H1 (cell line): ENCODE results near the gene TRAK1. TPM values are rescaled to one million over a fixed set of nuclear protein-coding genes. Genes with fewer than 3 reads are reported as not detected.
A peak's percentile ranks its signal among the peaks of the same experiment; 100 is the strongest.

Experiments
- CTCF ChIA-PET: fragments of 300-600 bp; sonication (Branson Sonifier 250); formaldehyde crosslinking; loops from one replicate; lab custom pipeline; 2021; ENCODE audit not compliant: partially characterized antibody; lab: Charles Lee
- POLR2A ChIA-PET: fragments of 300-600 bp; sonication (Branson Sonifier 250); formaldehyde crosslinking; loops from one replicate; lab custom pipeline; 2021; ENCODE audit warnings: inconsistent platforms; ENCODE audit not compliant: partially characterized antibody; lab: Charles Lee
- DNase-seq, 2 experiments: peaks; one replicate each; pipeline versions ENCODE4 v3.0.0 to v3.0.0-alpha.2; 2010 to 2022; ENCODE audit warnings: low spot score in 2 of 2, low read depth in 1 of 2, mixed read lengths in 1 of 2
- FAIRE-seq: peaks from 2 replicates; lab custom pipeline; 2011; peaks lifted over from hg19 to GRCh38; lab: Jason Lieb, UNC
- H2AFZ ChIP-seq: 2 replicates; pipeline ENCODE4 v1.8.1; 2012; ENCODE audit warnings: low read length, inconsistent platforms
- H2AK5ac ChIP-seq: 2 replicates; pipeline ENCODE4 v1.6.1; 2013; ENCODE audit warnings: low read depth, low read length
- H2BK120ac ChIP-seq: replicated peaks from 2 replicates; pipeline ENCODE3; 2013; ENCODE audit warnings: low read depth, low read length, inconsistent platforms
- H2BK12ac ChIP-seq: 2 replicates; pipeline ENCODE4 v1.6.1; 2013; ENCODE audit warnings: low read depth, low read length
- H2BK15ac ChIP-seq: 2 replicates; pipeline ENCODE4 v1.6.1; 2013; ENCODE audit warnings: low read length
- H2BK20ac ChIP-seq: 2 replicates; pipeline ENCODE4 v1.6.1; 2013; ENCODE audit warnings: low read length
- H2BK5ac ChIP-seq: 2 replicates; pipeline ENCODE4 v1.6.1; 2013; ENCODE audit warnings: low read depth, low read length
- H3K14ac ChIP-seq: 2 replicates; pipeline ENCODE4 v1.6.1; 2013; ENCODE audit warnings: inconsistent platforms; ENCODE audit not compliant: insufficient read length
- H3K18ac ChIP-seq: 2 replicates; pipeline ENCODE4 v1.6.1; 2013; ENCODE audit warnings: low read length; ENCODE audit errors: extremely low read depth
- H3K23ac ChIP-seq: 2 replicates; pipeline ENCODE4 v1.6.1; 2013; ENCODE audit warnings: inconsistent platforms; ENCODE audit not compliant: insufficient read length
- H3K23me2 ChIP-seq: 2 replicates; pipeline ENCODE4 v1.6.1; 2013; ENCODE audit warnings: low read depth, low read length
- H3K27ac ChIP-seq: 2 replicates; pipeline ENCODE4 v1.6.1; 2011; ENCODE audit warnings: low read depth, low read length, inconsistent platforms
- H3K27me3 ChIP-seq, 4 experiments: replicated peaks in 1 of 4; 1 replicate in 1 of 4; 2 replicates in 3 of 4; pipeline versions ENCODE4 v1.6.1 to v1.8.1; 2011 to 2013; ENCODE audit warnings: low read length in 3 of 4, mild to moderate bottlenecking in 3 of 4, inconsistent platforms in 2 of 4, mixed read lengths in 2 of 4, moderate library complexity in 1 of 4; ENCODE audit not compliant: control insufficient read depth in 3 of 4, insufficient read depth in 3 of 4; ENCODE audit errors: extremely low read depth in 1 of 4
- H3K36me3 ChIP-seq, 4 experiments: 2 replicates each; pipeline versions ENCODE4 v1.6.1 to v1.8.1; 2011 to 2013; ENCODE audit warnings: mild to moderate bottlenecking in 4 of 4, low read length in 3 of 4, moderate library complexity in 2 of 4, control low read depth in 1 of 4, inconsistent platforms in 1 of 4; ENCODE audit not compliant: insufficient read depth in 4 of 4, control insufficient read depth in 2 of 4
- H3K4ac ChIP-seq: replicated peaks from 2 replicates; pipeline ENCODE3; 2013; ENCODE audit warnings: low read length, low read depth, mixed read lengths, inconsistent platforms; ENCODE audit not compliant: insufficient read length
- H3K4me1 ChIP-seq, 4 experiments: replicated peaks in 1 of 4; 1 replicate in 1 of 4; 2 replicates in 3 of 4; pipeline versions ENCODE4 v1.6.1 to v1.8.1; 2011 to 2013; ENCODE audit warnings: low read length in 3 of 4, inconsistent platforms in 2 of 4, mixed read lengths in 1 of 4; ENCODE audit not compliant: insufficient read depth in 4 of 4, control insufficient read depth in 3 of 4
- H3K4me2 ChIP-seq, 2 experiments: 2 replicates each; pipeline versions ENCODE4 v1.6.1 to v1.8.1; 2011 to 2013; ENCODE audit warnings: low read depth in 2 of 2, low read length in 2 of 2, control low read depth in 1 of 2, inconsistent platforms in 1 of 2, mild to moderate bottlenecking in 1 of 2; ENCODE audit not compliant: insufficient read depth in 1 of 2
- H3K4me3 ChIP-seq, 4 experiments: fragments of 200-600, 300-600 bp in 1 of 4; sonication (generic), shearing (Covaris generic), sonication (Bioruptor Twin) in 1 of 4; 2 replicates each; pipeline versions ENCODE4 v1.5.1 to v1.8.1; 2011 to 2016; ENCODE audit warnings: low read length in 4 of 4, low read depth in 3 of 4, control low read depth in 2 of 4, inconsistent platforms in 2 of 4, mild to moderate bottlenecking in 2 of 4, mixed read lengths in 1 of 4, moderate library complexity in 1 of 4; ENCODE audit not compliant: insufficient read depth in 2 of 4; ENCODE audit errors: extremely low read depth in 1 of 4
- H3K56ac ChIP-seq: replicated peaks from 2 replicates; pipeline ENCODE3; 2013; ENCODE audit warnings: low read depth, mild to moderate bottlenecking, mixed read lengths, low read length, inconsistent platforms; ENCODE audit not compliant: insufficient read length
- H3K79me1 ChIP-seq: 2 replicates; pipeline ENCODE4 v1.6.1; 2013; ENCODE audit warnings: low read depth, low read length, control low read depth
- H3K79me2 ChIP-seq, 2 experiments: 2 replicates each; pipeline versions ENCODE4 v1.6.1 to v1.8.1; 2012 to 2013; ENCODE audit warnings: low read length in 2 of 2, mild to moderate bottlenecking in 2 of 2, inconsistent platforms in 1 of 2; ENCODE audit not compliant: insufficient read depth in 2 of 2, control insufficient read depth in 1 of 2
- H3K9ac ChIP-seq, 4 experiments: replicated peaks in 1 of 4; 1 replicate in 1 of 4; 2 replicates in 3 of 4; pipeline versions ENCODE4 v1.6.1 to v1.8.1; 2011 to 2013; ENCODE audit warnings: low read depth in 3 of 4, low read length in 3 of 4, control low read depth in 2 of 4, mild to moderate bottlenecking in 2 of 4, moderate library complexity in 2 of 4, inconsistent platforms in 1 of 4; ENCODE audit errors: extremely low read depth in 1 of 4
- H3K9me3 ChIP-seq, 2 experiments: 2 replicates each; pipeline versions ENCODE4 v1.6.1 to v1.8.1; 2012 to 2013; ENCODE audit warnings: mild to moderate bottlenecking in 2 of 2, moderate library complexity in 2 of 2, control low read depth in 1 of 2, inconsistent platforms in 1 of 2, low read depth in 1 of 2, low read length in 1 of 2, mixed read lengths in 1 of 2; ENCODE audit not compliant: insufficient read depth in 2 of 2
- H4K20me1 ChIP-seq, 2 experiments: replicated peaks in 1 of 2; 2 replicates each; pipeline versions ENCODE3 to v1.8.1; 2011 to 2013; ENCODE audit warnings: inconsistent platforms in 2 of 2, low read length in 2 of 2, mild to moderate bottlenecking in 1 of 2; ENCODE audit not compliant: insufficient read depth in 2 of 2, control insufficient read depth in 1 of 2
- H4K5ac ChIP-seq: 2 replicates; pipeline ENCODE4 v1.6.1; 2013; ENCODE audit warnings: low read length, low read depth, mixed read lengths, inconsistent platforms; ENCODE audit not compliant: insufficient read length
- H4K8ac ChIP-seq: 2 replicates; pipeline ENCODE4 v1.8.0; 2013; ENCODE audit warnings: mild to moderate bottlenecking, moderate library complexity, low read length, inconsistent platforms; ENCODE audit not compliant: insufficient read depth; ENCODE audit errors: extremely low read depth
- H4K91ac ChIP-seq: replicated peaks from 2 replicates; pipeline ENCODE3; 2013; ENCODE audit warnings: low read length, mixed read lengths, inconsistent platforms; ENCODE audit not compliant: insufficient read length
- BACH1 ChIP-seq: IDR thresholded peaks from 2 replicates; pipeline ENCODE4 v1.6.1; 2012; ENCODE audit warnings: low read length, improper control_type of control experiment
- CHD2 ChIP-seq: IDR thresholded peaks from 2 replicates; pipeline ENCODE4 v1.6.1; 2012; ENCODE audit warnings: low read length, improper control_type of control experiment
- EGR1 ChIP-seq: IDR thresholded peaks from 2 replicates; pipeline ENCODE4 v1.6.1; 2011; ENCODE audit warnings: low read depth, low read length, borderline replicate concordance
- EP300 ChIP-seq, 2 experiments: IDR thresholded peaks; 1 replicate in 1 of 2; 2 replicates in 1 of 2; pipeline ENCODE4 v1.6.1; 2011 to 2012; ENCODE audit warnings: low read depth in 2 of 2, low read length in 2 of 2, mild to moderate bottlenecking in 2 of 2, borderline replicate concordance in 1 of 2, inconsistent platforms in 1 of 2, moderate library complexity in 1 of 2
- NANOG ChIP-seq: IDR thresholded peaks from 2 replicates; pipeline ENCODE4 v1.6.1; 2011; ENCODE audit warnings: low read length, low read depth, mild to moderate bottlenecking, inconsistent platforms; ENCODE audit not compliant: insufficient read depth, poor library complexity, severe bottlenecking
- PHF8 ChIP-seq: fragments of 200-600 bp; sonication (generic); conservative IDR thresholded peaks from 2 replicates; pipeline ENCODE4 v1.7.1; 2012; ENCODE audit warnings: low read depth, mild to moderate bottlenecking, inconsistent platforms, low read length, moderate library complexity
- POLR2AphosphoS5 ChIP-seq: IDR thresholded peaks from 2 replicates; pipeline ENCODE4 v1.6.1; 2011; ENCODE audit warnings: low read depth, low read length
- RFX5 ChIP-seq: IDR thresholded peaks from 2 replicates; pipeline ENCODE4 v1.6.1; 2011; ENCODE audit warnings: low read depth, low read length, improper control_type of control experiment, borderline replicate concordance
- SAP30 ChIP-seq: fragments of 300-600 bp; sonication (generic); IDR thresholded peaks from 2 replicates; pipeline ENCODE4 v1.7.1; 2012; ENCODE audit warnings: low read length, moderate library complexity, mild to moderate bottlenecking, inconsistent platforms; ENCODE audit not compliant: insufficient read depth, insufficient replicate concordance
- SIX5 ChIP-seq: IDR thresholded peaks from 2 replicates; pipeline ENCODE4 v1.6.1; 2011; ENCODE audit warnings: mild to moderate bottlenecking, low read depth, low read length
- SP2 ChIP-seq: IDR thresholded peaks from 2 replicates; pipeline ENCODE4 v1.6.1; 2012; ENCODE audit warnings: mild to moderate bottlenecking, low read length, inconsistent platforms
- SP4 ChIP-seq: IDR thresholded peaks from 2 replicates; pipeline ENCODE4 v1.6.1; 2012; ENCODE audit warnings: low read length, inconsistent platforms
- ZNF274 ChIP-seq: IDR thresholded peaks from 2 replicates; pipeline ENCODE4 v1.7.0; 2012; ENCODE audit warnings: low read length, borderline replicate concordance; ENCODE audit errors: extremely low read depth
- WGBS, 2 experiments: shearing (Covaris generic) in 1 of 2; methylation state at CpG; one replicate each; pipeline versions ENCODE4 v1.1.6 to v1.1.7; 2013 to 2015; ENCODE audit warnings: low lambda C conversion rate in 2 of 2, mixed read lengths in 2 of 2, inconsistent platforms in 1 of 2, low coverage in 1 of 2, missing lambda C conversion rate in 1 of 2; ENCODE audit not compliant: insufficient replicate concordance in 2 of 2, insufficient coverage in 1 of 2, insufficient read length in 1 of 2; ENCODE audit errors: extremely low coverage in 1 of 2, missing lambda C conversion rate in 1 of 2; 5-methylcytosine and 5-hydroxymethylcytosine counted together
- polyA plus RNA-seq, 7 experiments: library from polyadenylated mRNA; depleted of rRNA in 3 of 7; stranded (reverse) in 5 of 7; unstranded in 2 of 7; fragments of >200 nt in 5 of 7; fragments of 200-250 nt in 2 of 7; gene quantifications; 1 replicate in 5 of 7; 2 replicates in 1 of 7; 4 replicates in 1 of 7; pipeline versions ENCODE4 v1.2.1 to v1.2.3, GENCODE V29; 2011 to 2013; ENCODE audit warnings: missing spikeins in 2 of 7, mixed read lengths in 2 of 7
- total RNA-seq: library from RNA; stranded (reverse); fragmentation: NEBNext Ultra II Directional; extraction: Animal tissue kit (Norgen Biotek cat#: 25700); gene quantifications from 2 replicates; pipeline ENCODE4 v1.2.1, GENCODE V29; 2021

The TRAK1 gene
- total and polyA plus RNA-seq, 2 of the 8 experiments (the other 6 are each of a cell fraction or from before 2014, with no cell fraction given), result 21.3 to 32.7 TPM

GRCh38 chr3:42176242-42177034 is 85.3 kb downstream of the TRAK1 start:
- Histone ChIP-seq H3K79me1 (peaks cover 2% of the 10 kb centered on the region), H3K27ac (no peak overlapping the region), H3K14ac (no peak overlapping the region), H3K4me1 (peaks cover 0 to 11% (median 1%) of the 10 kb centered on the region in 4 experiments; a peak in 4 of 7 replicates), H3K79me2 (peaks cover 0 to 26% of the 10 kb centered on the region in 2 experiments; a peak in 1 of 4 replicates), H3K23ac (no peak overlapping the region), H3K36me3 (no peaks in the 10 kb centered on the region), H3K4me3 (no peak overlapping the region), H2AFZ (no peak overlapping the region), H3K56ac (no peak overlapping the region), H3K23me2 (no peaks in the 10 kb centered on the region), H3K9ac (no peak overlapping the region), H2BK120ac (no peak overlapping the region), H3K18ac (no peak overlapping the region), H4K8ac (no peak overlapping the region), H3K9me3 (no peaks in the 10 kb centered on the region), H3K27me3 (no peaks in the 10 kb centered on the region), H2AK5ac (0 out of 2 replicates have a peak overlapping the region, but pooled peaks have one; percentile 65), H2BK12ac (no peak overlapping the region), H4K20me1 (peaks cover 0 to 4% of the 10 kb centered on the region in 2 experiments), H3K4me2 (no peak overlapping the region), H2BK20ac (no peak overlapping the region), H2BK5ac (no peak overlapping the region), H2BK15ac (no peak overlapping the region), H4K5ac (no peak overlapping the region), H3K4ac (no peak overlapping the region), H4K91ac (no peak overlapping the region)
- ChIA-PET POLR2A (no interaction called here), CTCF (interaction anchor here (1.0 to 8.7 kb wide), 4 partner anchors 13 to 59 kb away, joined by 3 to 68 read pairs (median 6); no protein-coding TSS in a partner anchor)
- FAIRE-seq (no peak), DNase-seq (no peak)
- WGBS, 2 experiments, result 89% methylated on average over 7 of the region's 7 CpGs; no CpG with 5 or more reads in 1 of the 2 experiments
- TF ChIP-seq EGR1 (no peak), EP300 (IDR thresholded peaks at IDR 0.05; ENCODE audit: borderline replicate concordance in 1 of 2, low read depth in 2 of 2, low read length in 2 of 2) (no peak), PHF8 (no peak), BACH1 (no peak), NANOG (no peak), CHD2 (no peak), POLR2AphosphoS5 (no peak), SP4 (no peak), SP2 (no peak), ZNF274 (no peak), SIX5 (no peak), SAP30 (no peak), RFX5 (no peak)
